GM19438 (cell line): Measurements from ENCODE around the gene ZEB2.
A peak's percentile ranks its signal among the peaks of the same experiment; 100 is the strongest.

Source experiments
- ATAC-seq: cut with Tn5 transposase; IDR thresholded peaks from one replicate; pipeline ENCODE4 v1.9.1; 2021; ENCODE audit warnings: low read depth; ENCODE audit not compliant: unreplicated experiment

Gene ZEB2

GRCh38 chr2:144515099-144515695 lies 4.7 kb downstream of the ZEB2 start:
- no peak for ATAC-seq

- no peak for ATAC-seq
Measured at GRCh38 chr2:144514616-144515091, 5.3 kb downstream of the ZEB2 start.

- ATAC-seq = no peak
Measured at GRCh38 chr2:144513388-144514101, 6.4 kb downstream of the ZEB2 start.

GRCh38 chr2:144512891-144513351 lies 7.0 kb downstream of the ZEB2 start:
- no peak for ATAC-seq

GRCh38 chr2:144512470-144512869 lies 7.4 kb downstream of the ZEB2 start:
- no peak for ATAC-seq

GRCh38 chr2:144511937-144512336 lies 8.0 kb downstream of the ZEB2 start:
- ATAC-seq = no peak

- no peak for ATAC-seq
Measured at GRCh38 chr2:144511226-144511810, 8.6 kb downstream of the ZEB2 start.

- ATAC-seq = peak; percentile 72
Measured at GRCh38 chr2:144510294-144510991, 9.5 kb downstream of the ZEB2 start.

GRCh38 chr2:144509879-144510221 lies 10.1 kb downstream of the ZEB2 start:
- no peak for ATAC-seq

- no peak for ATAC-seq
Measured at GRCh38 chr2:144509001-144509878, 10.7 kb downstream of the ZEB2 start.

GRCh38 chr2:144508172-144508851 lies 11.6 kb downstream of the ZEB2 start:
- no peak for ATAC-seq

GRCh38 chr2:144507441-144508171 lies 12.3 kb downstream of the ZEB2 start:
- ATAC-seq = no peak

GRCh38 chr2:144505245-144505831 lies 14.6 kb downstream of the ZEB2 start:
- no peak for ATAC-seq

- ATAC-seq = no peak
Measured at GRCh38 chr2:144504218-144504641, 15.7 kb downstream of the ZEB2 start.

GRCh38 chr2:144503242-144503641 lies 16.7 kb downstream of the ZEB2 start:
- ATAC-seq = no peak

- ATAC-seq = no peak
Measured at GRCh38 chr2:144502369-144502768, 17.6 kb downstream of the ZEB2 start.

GRCh38 chr2:144501627-144502026 lies 18.3 kb downstream of the ZEB2 start:
- ATAC-seq = no peak

- no peak for ATAC-seq
Measured at GRCh38 chr2:144501118-144501517, 18.8 kb downstream of the ZEB2 start.

- ATAC-seq = no peak
Measured at GRCh38 chr2:144500563-144500962, 19.4 kb downstream of the ZEB2 start.
